ENCODE measurements around the gene HOXA5.

The HOXA5 gene

DNA sequence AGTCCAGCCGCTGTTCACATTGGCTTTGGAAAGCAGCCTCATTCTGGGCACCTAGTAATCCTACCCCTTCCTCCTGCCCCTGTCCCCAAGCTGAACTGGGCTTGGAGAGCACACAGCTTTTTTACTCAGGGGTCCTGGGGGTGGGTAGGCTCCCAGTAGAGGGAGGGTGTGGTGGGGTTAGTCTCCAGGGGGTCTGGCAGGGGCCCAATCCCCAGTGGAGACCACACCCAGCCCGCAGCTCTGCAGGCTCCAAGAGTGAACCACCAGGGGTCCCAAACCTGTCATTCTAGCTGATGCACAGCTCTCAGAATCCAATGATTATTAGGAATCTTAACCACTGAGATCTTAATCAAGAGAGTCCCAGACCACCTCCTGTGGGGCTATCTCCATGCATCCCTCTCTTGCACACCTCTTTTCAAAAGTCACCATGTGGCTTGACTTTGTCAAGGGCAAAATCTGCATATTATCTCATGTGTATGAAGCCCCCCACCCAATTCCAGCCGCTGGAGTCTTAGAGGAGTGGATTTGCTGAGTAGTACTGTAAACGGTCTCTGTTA lies 38.9 kb upstream of the HOXA5 start:
- no peak for DNase-seq

- no peak for DNase-seq
Measured at GRCh38 chr7:27181795-27182275, 38.4 kb upstream of the HOXA5 start.

DNA sequence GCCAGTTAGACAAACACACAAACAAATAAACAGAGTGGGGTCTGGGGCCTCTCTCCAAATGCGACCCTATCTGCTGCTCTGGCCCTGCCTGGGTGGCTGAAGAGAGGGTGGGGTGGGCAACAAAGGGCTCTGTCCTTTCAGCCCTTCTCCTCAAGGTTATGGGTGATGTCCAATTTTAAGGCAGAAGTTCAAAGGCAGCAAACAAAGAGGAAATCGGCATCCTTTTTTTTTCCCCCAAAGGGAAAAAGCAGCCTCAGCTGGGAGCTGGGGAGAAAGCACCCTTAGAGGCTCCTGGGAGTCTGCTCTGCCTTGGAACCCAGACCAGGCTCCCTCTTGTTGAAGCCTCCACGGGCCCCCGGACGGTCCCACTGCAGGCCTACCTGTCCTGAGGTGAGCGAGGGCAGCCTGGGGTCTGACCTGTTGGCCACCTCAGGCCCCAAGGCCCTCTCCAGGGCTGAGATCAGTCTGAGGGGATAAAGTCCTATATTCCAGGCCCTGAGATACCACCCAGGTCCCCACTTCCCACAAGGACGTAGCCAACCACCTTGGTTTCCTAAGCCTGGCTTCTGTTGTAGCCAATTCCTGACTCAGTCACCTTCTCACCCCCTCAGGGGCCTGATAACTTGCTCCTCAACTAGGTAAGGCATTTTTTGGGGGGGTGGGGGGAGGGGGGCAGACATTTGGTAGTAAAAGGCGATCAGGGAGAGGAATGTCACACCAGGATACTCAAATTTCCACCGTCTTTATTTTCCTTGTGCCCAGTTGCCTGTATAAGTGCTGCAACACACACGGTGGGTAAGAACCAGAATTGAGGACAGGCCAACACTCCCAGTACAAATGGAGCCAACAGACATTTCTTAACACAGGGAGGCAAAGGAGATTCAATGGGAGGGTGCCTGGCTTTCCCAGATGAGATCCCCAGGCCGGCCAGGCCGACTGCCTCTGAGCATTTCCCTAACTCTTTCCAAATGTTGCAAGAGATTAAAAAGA lies 37.2 kb upstream of the HOXA5 start:
- no peak for DNase-seq

- no peak for DNase-seq
Measured at GRCh38 chr7:27179503-27180430, 36.3 kb upstream of the HOXA5 start.

GRCh38 chr7:27179030-27179429 lies 35.5 kb upstream of the HOXA5 start:
- DNase-seq, result no peak

GRCh38 chr7:27178366-27178765 lies 34.9 kb upstream of the HOXA5 start:
- no peak for DNase-seq

GRCh38 chr7:27177795-27178320 lies 34.4 kb upstream of the HOXA5 start:
- DNase-seq, result no peak

DNA sequence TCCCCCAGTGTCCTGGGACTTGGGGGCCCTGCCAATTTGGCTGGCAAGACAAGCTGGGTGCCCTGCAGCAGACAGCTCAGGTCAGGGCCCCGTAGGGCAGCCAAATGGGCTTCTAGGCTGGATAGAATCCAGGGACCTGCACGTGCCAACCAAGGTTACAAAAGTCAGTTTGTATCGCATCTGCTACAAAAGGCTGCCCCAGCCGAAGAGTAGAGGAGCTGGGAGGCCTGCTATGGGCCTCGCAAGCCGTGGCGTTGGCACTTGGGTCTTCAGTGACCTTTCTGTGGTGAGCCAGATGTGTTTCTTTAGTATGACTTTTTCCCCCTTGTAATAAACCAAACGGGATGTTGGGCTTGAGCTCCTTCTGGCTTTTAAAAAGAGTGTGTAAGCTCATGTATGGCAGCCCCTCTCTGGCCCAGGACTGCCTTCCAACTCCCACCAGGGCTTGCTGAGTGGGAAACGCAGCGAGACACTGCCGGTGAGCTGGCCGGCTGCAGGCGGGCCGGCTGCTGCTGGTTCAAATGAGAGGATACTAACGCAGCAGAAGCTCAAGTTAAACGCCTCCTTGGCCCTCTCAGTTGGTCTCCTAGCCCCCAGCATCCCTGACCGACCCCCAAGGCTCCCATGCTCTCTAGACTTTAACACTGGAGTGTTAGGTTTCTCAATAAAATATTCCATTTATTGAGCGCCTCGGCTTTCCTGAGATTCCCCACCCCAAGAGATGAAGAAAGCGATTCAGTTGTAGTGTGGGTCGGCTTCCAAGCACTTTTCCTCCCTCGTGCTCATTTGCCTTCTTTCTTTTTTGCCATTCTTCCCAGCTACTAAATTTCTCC lies 33.7 kb upstream of the HOXA5 start:
- DNase-seq, result no peak

GRCh38 chr7:27176524-27176845 lies 33.0 kb upstream of the HOXA5 start:
- no peak for DNase-seq

DNA sequence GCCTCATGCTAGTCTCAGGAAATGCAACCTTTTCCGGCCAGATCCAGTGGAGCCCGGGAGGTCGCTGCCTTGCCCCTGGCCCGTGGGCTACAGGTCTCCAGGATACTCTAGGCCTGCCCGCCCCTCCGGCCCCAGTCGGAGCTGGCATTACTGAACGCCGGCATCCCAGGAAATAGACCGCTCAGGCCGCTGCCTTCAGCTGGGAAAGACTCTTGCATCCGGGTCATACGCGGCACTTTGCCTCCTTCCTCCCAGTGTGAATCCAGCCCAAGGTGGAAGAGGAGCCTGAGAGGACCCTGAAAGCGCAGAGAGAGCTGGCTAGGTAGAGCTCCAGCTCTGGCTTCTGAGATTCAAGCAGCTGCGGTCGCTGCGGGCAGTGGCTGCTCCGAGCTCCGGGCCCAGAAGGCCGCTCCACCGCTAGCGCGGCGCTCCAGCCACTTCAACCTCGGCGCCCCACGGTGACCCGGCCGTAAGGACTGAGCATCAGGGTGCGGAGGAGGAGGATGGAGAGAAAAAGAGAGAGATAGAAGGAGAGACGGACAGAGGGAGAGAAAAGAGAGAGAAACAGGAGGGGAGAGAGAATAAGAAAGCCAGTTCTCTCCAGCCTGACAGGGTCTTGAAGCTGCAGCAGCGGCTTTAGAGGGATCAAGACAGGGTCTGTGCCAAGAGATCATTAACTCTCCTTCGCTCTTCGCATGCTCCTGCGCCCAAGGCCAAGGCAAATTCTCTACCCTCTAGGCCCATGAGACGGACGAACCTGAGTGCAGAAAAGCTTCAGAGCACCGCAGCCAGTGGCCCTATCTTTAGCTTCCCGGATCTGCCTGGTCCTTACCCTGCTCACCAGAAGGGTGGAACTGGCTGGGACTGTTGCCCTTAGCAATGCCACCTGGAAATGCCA lies 32.4 kb upstream of the HOXA5 start:
- DNase-seq, result no peak

DNA sequence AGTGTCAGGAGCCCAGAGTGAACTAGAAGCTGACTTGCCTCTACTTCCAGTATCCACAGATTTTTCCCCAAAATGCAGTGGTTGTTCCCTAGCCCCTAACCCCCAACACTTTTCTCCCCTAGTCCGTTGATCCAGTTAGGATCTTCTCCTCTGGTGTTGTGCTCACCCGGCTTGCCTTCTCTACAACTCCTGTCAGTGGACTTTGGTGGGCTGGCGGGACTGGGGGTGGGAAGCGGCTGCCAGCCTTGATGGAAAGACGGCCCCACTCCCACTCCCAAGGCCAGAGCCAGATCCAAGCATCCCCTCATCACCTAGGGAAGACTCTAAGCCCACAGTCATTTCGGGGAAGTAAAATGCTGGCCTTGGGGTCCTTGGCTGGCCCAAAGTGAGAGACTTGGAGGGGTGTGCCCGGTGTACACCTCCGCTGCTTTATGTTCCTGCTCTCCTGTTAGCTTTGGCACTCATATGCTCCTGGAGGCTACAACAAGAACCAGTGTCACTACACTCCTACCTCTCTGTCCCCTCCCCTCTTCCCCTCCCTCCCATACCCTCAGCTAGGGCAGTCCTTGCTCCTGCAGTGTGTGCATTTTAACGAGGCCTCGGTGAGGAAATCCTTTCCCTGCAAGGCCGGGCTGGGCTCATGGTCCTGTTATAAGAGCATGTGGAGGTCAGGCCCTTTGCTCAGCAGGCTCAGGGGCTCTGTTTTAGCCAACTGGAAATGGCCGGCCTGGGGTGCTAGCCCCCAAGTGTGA lies 31.6 kb upstream of the HOXA5 start:
- DNase-seq, result no peak

GRCh38 chr7:27173956-27174873 lies 30.7 kb upstream of the HOXA5 start, which contains the start of gene HOXA10:
HOXA10 (minus strand) TSS chr7:27174320; CDS start chr7:27174306, 14 bp downstream.
- no peak for DNase-seq

GRCh38 chr7:27173511-27173955 lies 30.1 kb upstream of the HOXA5 start:
- no peak for DNase-seq

GRCh38 chr7:27172823-27173510 lies 29.5 kb upstream of the HOXA5 start:
- DNase-seq, result peak; percentile 23

DNA sequence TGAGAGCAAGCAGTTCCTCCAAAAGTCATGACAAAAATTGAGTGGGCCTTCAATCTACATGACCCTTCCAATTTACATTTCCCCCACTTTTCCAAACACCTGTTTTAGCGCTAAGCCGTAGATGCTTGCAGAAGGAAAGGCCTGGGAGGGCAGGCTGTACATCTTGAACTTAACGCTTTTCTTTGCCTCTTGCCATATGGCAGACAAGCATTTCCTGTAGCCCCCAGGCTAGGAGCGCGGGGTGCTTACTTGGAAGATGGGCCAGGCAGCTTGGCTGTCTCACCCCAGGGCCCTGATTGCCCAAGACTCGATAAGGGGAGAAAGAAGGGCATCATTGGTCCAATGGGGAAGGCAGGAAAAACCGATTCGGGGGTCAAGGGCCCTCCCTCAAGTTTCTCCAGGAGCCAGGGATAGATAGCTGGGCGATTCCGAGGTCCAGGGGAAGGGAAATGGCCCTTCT lies 28.9 kb upstream of the HOXA5 start:
- peak; percentile 23 for DNase-seq

- no peak for DNase-seq
Measured at GRCh38 chr7:27171637-27172314, 28.3 kb upstream of the HOXA5 start.

DNA sequence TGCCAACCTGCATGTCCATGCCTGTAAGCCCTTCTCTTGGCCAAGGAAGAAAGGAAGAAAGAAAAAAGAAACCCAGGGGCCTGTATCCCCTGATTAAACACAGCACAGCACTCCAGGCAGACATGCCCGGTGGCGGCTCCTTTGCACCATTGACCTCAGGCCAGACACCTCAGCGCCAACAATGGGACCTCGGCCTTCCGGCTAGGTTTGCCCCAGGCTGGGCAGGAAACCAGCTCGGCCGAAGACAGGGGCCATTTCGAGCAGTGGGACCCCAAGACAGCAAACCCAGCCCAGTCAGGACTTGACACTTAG lies 27.8 kb upstream of the HOXA5 start:
- no peak for DNase-seq

All from DMS79 (cell line).